Inflammatory macrophage treated with lipopolysaccharide for 1 hour (primary cell): Measurements from ENCODE around the gene FADS6.
A peak's percentile ranks its signal among the peaks of the same experiment; 100 is the strongest.
"Not testable (repeated sequence)": the region's sequence is repeated elsewhere in the genome, so short reads cannot be mapped to it uniquely, and the experiment has no call there.

Experiments
- DNase-seq, 2 donors: peaks; one replicate each; pipeline ENCODE4 v3.0.0-alpha.2; 2020 to 2022

The FADS6 gene

GRCh38 chr17:74920642-74921025 lies 27.2 kb upstream of the FADS6 start:
- DNase-seq: no peak

GRCh38 chr17:74920306-74920620 lies 26.8 kb upstream of the FADS6 start:
- DNase-seq: no peak

GRCh38 chr17:74919440-74920305 lies 26.2 kb upstream of the FADS6 start:
- DNase-seq: no peak

GRCh38 chr17:74918906-74919305 lies 25.5 kb upstream of the FADS6 start:
- no peak for DNase-seq

GRCh38 chr17:74917430-74917829 lies 24.0 kb upstream of the FADS6 start:
- DNase-seq: peak; percentile 23 to 48

- no peak for DNase-seq
These were observed 23.4 kb upstream of the FADS6 start for GRCh38 chr17:74916851-74917199.

GRCh38 chr17:74916136-74916850 lies 22.9 kb upstream of the FADS6 start:
- DNase-seq: no peak

- DNase-seq: not testable (repeated sequence)
These were observed 18.0 kb upstream of the FADS6 start for GRCh38 chr17:74911423-74911822.

- not testable (repeated sequence) for DNase-seq
These were observed 15.7 kb upstream of the FADS6 start for GRCh38 chr17:74909097-74909496.

GRCh38 chr17:74907012-74907411 lies 13.6 kb upstream of the FADS6 start:
- DNase-seq: no peak

GRCh38 chr17:74906214-74906793 lies 12.9 kb upstream of the FADS6 start:
- DNase-seq: not testable (repeated sequence)

- no peak for DNase-seq
These were observed 11.4 kb upstream of the FADS6 start for GRCh38 chr17:74904687-74905409.

- DNase-seq: no peak
These were observed 10.2 kb upstream of the FADS6 start for GRCh38 chr17:74903671-74904070.

GRCh38 chr17:74903034-74903433 lies 9.6 kb upstream of the FADS6 start:
- no peak for DNase-seq

GRCh38 chr17:74901353-74902135 lies 8.1 kb upstream of the FADS6 start:
- DNase-seq: no peak

- no peak for DNase-seq
These were observed 6.8 kb upstream of the FADS6 start for GRCh38 chr17:74900208-74900607.

- no peak for DNase-seq
These were observed 5.0 kb upstream of the FADS6 start for GRCh38 chr17:74898376-74898946.

- DNase-seq: no peak
These were observed 671 bp upstream of the FADS6 start for GRCh38 chr17:74893936-74894671.

GRCh38 chr17:74892013-74892841 lies 1.2 kb downstream of the FADS6 start:
- DNase-seq: no peak

GRCh38 chr17:74890554-74890953 lies 2.9 kb downstream of the FADS6 start:
- no peak for DNase-seq

- DNase-seq: no peak
These were observed 5.0 kb downstream of the FADS6 start for GRCh38 chr17:74888469-74888868.
